Measurements from ENCODE around the gene ACOX1.

The ACOX1 gene

DNA sequence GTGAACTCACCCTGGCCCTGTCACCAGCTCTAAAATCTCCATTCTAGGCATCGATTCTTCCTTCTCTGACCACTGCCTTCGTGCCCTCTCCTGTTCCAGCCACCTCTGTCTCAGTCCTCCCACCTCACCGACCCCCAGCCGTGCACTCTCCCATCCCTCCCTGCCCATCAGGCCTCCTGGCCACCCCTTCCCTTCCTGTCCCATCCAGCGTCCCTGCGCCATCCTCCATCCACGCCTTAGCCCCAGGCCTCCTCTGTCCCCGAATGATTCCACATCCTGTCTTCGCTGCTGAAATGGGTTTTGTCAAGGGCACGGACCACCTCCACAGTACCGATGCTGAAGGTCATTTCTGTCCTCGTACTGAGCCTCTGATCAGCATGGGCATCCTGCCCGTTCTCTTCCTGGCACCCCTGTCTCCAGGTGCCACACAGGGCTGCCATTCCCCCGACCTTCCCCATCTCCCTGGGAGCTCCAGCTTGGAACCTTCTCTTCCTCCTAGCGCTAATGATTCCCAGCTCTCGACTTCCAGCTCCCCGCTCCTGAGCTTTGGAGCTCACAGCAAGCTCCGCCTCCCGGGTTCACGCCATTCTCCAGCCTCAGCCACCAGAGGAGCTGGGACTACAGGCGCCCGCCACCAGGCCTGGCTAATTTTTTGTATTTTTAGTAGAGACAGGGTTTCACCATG is 84.8 kb downstream of the ACOX1 start:
- Histone ChIP-seq H3K9me3 (ENCODE audit: control insufficient read depth in 1 of 2, low read length in 2 of 2) (no peaks in the 10 kb centered on the region), H3K9ac (ENCODE audit: low read depth in 1 of 2, low read length in 2 of 2) (no peak overlapping the region), H3K36me3 (ENCODE audit: control insufficient read depth in 1 of 2, insufficient read depth in 2 of 2, low read length in 2 of 2) (peaks cover 8 to 34% of the 10 kb centered on the region in 2 donors), H3K27me3 (ENCODE audit: control insufficient read depth in 1 of 2, insufficient read depth in 2 of 2, low read length in 2 of 2) (no peaks in the 10 kb centered on the region), H3K4me3 (ENCODE audit: low read depth in 1 of 2, low read length in 2 of 2) (no peak overlapping the region), H3K4me1 (ENCODE audit: control insufficient read depth in 1 of 2, insufficient read depth in 2 of 2, low read length in 2 of 2) (peaks cover 27 to 34% of the 10 kb centered on the region in 2 donors), H3K27ac (ENCODE audit: low read depth, low read length) (no peak overlapping the region)

DNA sequence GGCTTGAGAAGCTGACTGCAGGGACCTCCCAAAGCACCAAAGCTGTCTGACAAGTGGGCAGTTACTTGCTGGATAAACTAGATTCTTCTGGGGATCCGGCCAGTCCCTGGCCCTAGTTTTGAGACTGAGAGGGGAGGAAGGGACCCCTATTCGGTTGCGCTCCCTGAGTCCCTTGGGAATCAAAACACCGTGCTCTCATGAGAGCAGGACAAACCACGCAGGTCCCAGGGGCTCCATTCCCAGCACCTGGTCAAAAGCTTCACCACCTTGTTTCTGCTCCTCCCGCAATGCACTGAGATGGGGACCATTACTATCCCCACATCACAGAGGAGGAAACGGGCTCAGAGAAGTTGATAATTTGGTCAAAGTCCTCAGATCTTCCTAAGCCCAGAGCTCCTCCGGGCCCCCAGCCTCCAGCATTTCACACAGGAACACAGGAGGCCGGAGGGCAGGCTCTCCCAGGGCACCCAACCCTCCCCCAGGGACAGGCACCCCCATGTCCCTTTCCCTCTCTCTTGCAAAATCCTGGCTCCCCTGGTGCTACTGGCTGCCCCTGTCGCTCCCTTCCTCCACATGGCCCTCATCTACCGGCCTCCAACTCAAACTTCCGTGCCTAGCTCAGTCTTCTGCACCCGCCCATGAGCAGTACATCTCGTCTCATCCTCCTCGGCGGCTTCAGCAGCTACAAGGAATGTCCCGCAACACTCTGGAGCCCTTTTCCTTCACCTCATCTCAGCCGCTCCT is 85.5 kb downstream of the ACOX1 start:
- Histone ChIP-seq H3K27ac (ENCODE audit: low read depth, low read length) (no peak overlapping the region), H3K27me3 (ENCODE audit: control insufficient read depth in 1 of 2, insufficient read depth in 2 of 2, low read length in 2 of 2) (no peaks in the 10 kb centered on the region), H3K4me3 (ENCODE audit: low read depth in 1 of 2, low read length in 2 of 2) (no peak overlapping the region), H3K9ac (ENCODE audit: low read depth in 1 of 2, low read length in 2 of 2) (no peak overlapping the region), H3K36me3 (ENCODE audit: control insufficient read depth in 1 of 2, insufficient read depth in 2 of 2, low read length in 2 of 2) (peaks cover 8 to 31% of the 10 kb centered on the region in 2 donors), H3K9me3 (ENCODE audit: control insufficient read depth in 1 of 2, low read length in 2 of 2) (no peaks in the 10 kb centered on the region), H3K4me1 (ENCODE audit: control insufficient read depth in 1 of 2, insufficient read depth in 2 of 2, low read length in 2 of 2) (peaks cover 27 to 34% of the 10 kb centered on the region in 2 donors)

DNA sequence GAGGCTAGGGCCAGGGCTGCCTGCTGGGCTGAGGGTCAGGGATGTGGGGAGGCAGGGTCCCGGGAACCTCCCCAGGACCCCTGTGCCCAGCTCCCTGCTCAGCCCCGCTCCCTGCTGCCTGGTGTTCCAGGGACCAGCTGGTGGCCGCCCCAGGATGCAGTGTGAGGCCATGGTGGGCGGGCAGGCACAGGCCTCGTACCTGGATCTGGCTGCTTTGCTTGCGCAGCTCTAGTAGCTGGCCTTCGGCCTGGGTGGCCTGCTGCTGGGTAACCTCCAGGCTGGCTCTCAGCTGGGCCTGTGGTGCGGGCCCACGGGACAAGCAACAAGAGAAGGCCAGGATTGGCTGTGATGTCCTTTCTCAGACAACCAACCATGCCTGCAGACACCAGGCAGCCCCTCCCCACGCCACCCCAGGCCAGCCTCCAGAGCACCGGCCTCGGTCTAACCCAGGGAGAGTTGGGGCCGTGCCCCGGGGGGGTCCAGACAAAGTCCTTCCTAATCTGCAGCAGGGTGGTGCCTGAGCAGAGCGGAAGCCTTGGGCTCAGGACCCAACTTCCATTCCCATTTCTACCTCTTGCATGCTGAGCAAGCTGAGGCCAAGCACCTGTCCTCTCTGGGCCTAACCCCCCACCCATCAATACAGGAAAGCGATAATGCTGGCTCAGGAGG is 86.3 kb downstream of the ACOX1 start:
- Histone ChIP-seq H3K27ac (ENCODE audit: low read depth, low read length) (no peak overlapping the region), H3K9me3 (ENCODE audit: control insufficient read depth in 1 of 2, low read length in 2 of 2) (no peaks in the 10 kb centered on the region), H3K4me1 (ENCODE audit: control insufficient read depth in 1 of 2, insufficient read depth in 2 of 2, low read length in 2 of 2) (peaks cover 27 to 34% of the 10 kb centered on the region in 2 donors), H3K36me3 (ENCODE audit: control insufficient read depth in 1 of 2, insufficient read depth in 2 of 2, low read length in 2 of 2) (peaks cover 2 to 28% of the 10 kb centered on the region in 2 donors), H3K4me3 (ENCODE audit: low read depth in 1 of 2, low read length in 2 of 2) (no peak overlapping the region), H3K9ac (ENCODE audit: low read depth in 1 of 2, low read length in 2 of 2) (no peak overlapping the region), H3K27me3 (ENCODE audit: control insufficient read depth in 1 of 2, insufficient read depth in 2 of 2, low read length in 2 of 2) (no peaks in the 10 kb centered on the region)

DNA sequence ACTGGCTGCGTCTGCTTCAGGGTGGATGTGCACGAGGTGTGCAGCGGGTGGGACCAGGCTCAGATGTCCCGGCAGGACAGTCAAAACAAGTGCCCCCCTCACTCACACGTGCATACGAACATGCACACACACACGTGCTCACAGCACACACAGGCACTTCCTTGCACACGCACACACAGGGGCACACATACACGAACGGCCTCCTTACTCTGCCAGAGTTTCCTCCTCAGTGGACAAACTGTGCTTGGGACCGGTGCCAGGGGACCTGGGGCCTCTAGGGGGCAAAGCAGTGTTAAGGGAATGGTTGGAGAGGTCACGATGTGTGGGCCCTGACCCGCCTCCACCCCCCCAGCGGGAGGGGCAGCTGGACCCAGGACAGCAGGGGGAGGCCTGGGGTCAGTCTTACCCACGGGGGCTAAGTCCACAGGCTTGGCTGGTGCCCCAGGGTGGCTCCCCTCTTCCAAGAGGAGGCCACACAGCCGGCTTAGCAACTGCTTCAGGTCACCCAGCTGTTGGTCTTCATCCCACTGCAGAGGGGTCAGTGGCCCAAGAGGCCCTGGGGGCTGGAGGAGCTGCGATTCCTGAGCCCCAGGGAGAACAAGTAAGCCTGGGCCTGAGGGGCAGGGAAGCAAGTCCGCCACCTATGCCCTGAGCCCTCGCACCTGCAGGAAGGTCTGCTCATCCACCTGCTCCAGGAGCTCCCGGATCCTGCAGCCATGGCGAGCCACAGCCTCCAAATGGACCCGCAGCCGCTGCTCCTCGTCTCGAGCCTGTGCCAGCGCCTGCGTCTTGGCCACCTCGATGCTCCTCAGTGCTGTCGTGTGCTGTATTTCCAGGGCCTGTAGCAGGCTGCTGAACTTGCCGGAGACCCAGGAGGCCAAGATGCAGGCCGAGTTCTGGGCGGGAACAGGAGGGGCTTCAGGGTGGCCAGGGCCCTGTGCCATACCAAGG is 87.1 kb downstream of the ACOX1 start:
- H3K9me3 ChIP-seq (ENCODE audit: control insufficient read depth in 1 of 2, low read length in 2 of 2): no peaks in the 10 kb centered on the region
- H3K4me1 ChIP-seq (ENCODE audit: control insufficient read depth in 1 of 2, insufficient read depth in 2 of 2, low read length in 2 of 2): peaks cover 21 to 34% of the 10 kb centered on the region in 2 donors
- no peak overlapping the region for H3K9ac ChIP-seq (ENCODE audit: low read depth in 1 of 2, low read length in 2 of 2)
- peaks cover 0 to 26% of the 10 kb centered on the region in 2 donors for H3K36me3 ChIP-seq (ENCODE audit: control insufficient read depth in 1 of 2, insufficient read depth in 2 of 2, low read length in 2 of 2)
- no peaks in the 10 kb centered on the region for H3K27me3 ChIP-seq (ENCODE audit: control insufficient read depth in 1 of 2, insufficient read depth in 2 of 2, low read length in 2 of 2)
- no peak overlapping the region for H3K4me3 ChIP-seq (ENCODE audit: low read depth in 1 of 2, low read length in 2 of 2)
- H3K27ac ChIP-seq (ENCODE audit: low read depth, low read length): no peak overlapping the region
